ENCODE measurements around the gene DEAF1. TPM values are rescaled to one million over a fixed set of nuclear protein-coding genes. Genes with fewer than 3 reads are reported as not detected.

The DEAF1 gene
- total and polyA plus RNA-seq, 2 experiments from 2014 or later: 88.6 to 90.0 TPM

- no peaks in the 10 kb centered on the region for H3K9me3 ChIP-seq (ENCODE audit: low read depth)
- no peaks in the 10 kb centered on the region for H3K27me3 ChIP-seq
- peaks cover 15% of the 10 kb centered on the region for H3K4me1 ChIP-seq (ENCODE audit: low read depth)
- peak overlapping the region; percentile 22 for H3K27ac ChIP-seq
- DNase-seq (ENCODE audit: low read depth in 1 of 2, low spot score in 1 of 2): no peak
- peak; percentile 13 for TF ChIP-seq CTCF (IDR thresholded peaks at IDR 0.05; ENCODE audit: low read depth, low read length)
- H3K4me3 ChIP-seq: no peak overlapping the region
- peaks cover 48% of the 10 kb centered on the region for H3K36me3 ChIP-seq
Measured at GRCh38 chr11:612201-612960, 82.6 kb downstream of the DEAF1 start.

- TF ChIP-seq CTCF (IDR thresholded peaks at IDR 0.05; ENCODE audit: low read depth, low read length): no peak
- Histone ChIP-seq H3K4me1 (ENCODE audit: low read depth) (peaks cover 14% of the 10 kb centered on the region), H3K4me3 (no peak overlapping the region), H3K27ac (no peak overlapping the region), H3K27me3 (no peaks in the 10 kb centered on the region), H3K9me3 (ENCODE audit: low read depth) (no peaks in the 10 kb centered on the region), H3K36me3 (peaks cover 54% of the 10 kb centered on the region)
- no peak for DNase-seq (ENCODE audit: low read depth in 1 of 2, low spot score in 1 of 2)
Measured at GRCh38 chr11:611001-611996, 83.7 kb downstream of the DEAF1 start.

DNA sequence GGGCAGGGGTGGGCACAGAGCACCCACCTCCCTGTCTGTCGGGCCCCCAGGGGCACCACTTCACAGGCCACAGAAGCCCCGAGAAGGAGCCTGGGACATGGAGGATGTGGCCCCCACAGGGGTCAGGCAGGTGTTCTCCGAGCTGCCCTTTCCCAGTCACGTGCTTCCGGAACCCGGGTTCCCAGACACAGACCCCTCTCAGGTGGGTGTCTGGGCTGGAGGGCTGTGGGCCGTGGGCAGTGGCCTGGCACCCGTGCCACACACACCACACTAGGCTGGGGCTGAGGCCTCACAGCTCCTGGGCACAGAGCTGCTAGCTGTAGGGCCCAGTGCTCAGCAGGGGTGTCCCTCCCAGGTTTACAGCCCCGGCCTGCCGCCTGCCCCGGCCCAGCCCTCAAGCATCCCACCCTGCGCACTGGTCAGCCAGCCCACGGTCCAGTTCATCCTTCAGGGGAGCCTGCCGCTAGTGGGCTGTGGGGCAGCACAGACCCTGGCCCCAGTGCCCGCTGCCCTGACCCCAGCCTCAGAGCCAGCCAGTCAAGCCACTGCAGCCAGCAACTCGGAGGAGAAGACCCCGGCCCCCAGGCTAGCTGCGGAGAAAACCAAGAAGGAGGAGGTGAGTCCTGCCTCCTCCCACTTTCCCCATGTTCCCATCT, 84.7 kb downstream of the DEAF1 start:
- peaks cover 11% of the 10 kb centered on the region for H3K4me1 ChIP-seq (ENCODE audit: low read depth)
- H3K4me3 ChIP-seq: no peak overlapping the region
- H3K36me3 ChIP-seq: peaks cover 64% of the 10 kb centered on the region
- H3K27me3 ChIP-seq: no peaks in the 10 kb centered on the region
- H3K27ac ChIP-seq: no peak overlapping the region
- no peak for TF ChIP-seq CTCF (IDR thresholded peaks at IDR 0.05; ENCODE audit: low read depth, low read length)
- no peak for DNase-seq (ENCODE audit: low read depth in 1 of 2, low spot score in 1 of 2)
- H3K9me3 ChIP-seq (ENCODE audit: low read depth): no peaks in the 10 kb centered on the region

DNA sequence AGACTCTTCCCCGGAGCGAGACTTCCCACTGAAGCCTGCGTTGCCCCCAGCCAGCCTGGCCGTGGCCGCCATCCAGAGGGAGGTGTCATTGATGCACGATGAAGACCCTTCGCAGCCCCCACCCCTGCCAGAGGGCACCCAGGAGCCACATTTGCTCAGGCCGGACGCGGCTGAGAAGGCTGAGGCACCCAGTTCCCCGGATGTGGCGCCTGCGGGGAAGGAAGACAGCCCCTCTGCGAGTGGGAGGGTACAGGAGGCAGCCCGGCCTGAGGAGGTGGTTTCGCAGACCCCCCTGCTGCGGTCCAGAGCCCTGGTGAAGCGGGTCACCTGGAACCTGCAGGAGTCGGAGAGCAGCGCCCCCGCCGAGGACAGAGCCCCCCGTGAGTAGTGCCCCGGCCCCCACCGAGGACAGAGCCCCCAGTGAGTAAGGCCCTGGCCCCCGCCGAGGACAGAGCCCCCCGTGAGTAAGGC, 85.6 kb downstream of the DEAF1 start:
- no peak overlapping the region for H3K27ac ChIP-seq
- DNase-seq (ENCODE audit: low read depth in 1 of 2, low spot score in 1 of 2): no peak
- no peaks in the 10 kb centered on the region for H3K9me3 ChIP-seq (ENCODE audit: low read depth)
- H3K4me1 ChIP-seq (ENCODE audit: low read depth): peaks cover 11% of the 10 kb centered on the region
- no peak for TF ChIP-seq CTCF (IDR thresholded peaks at IDR 0.05; ENCODE audit: low read depth, low read length)
- H3K4me3 ChIP-seq: no peak overlapping the region
- H3K27me3 ChIP-seq: no peaks in the 10 kb centered on the region
- peaks cover 71% of the 10 kb centered on the region for H3K36me3 ChIP-seq

- H3K4me1 ChIP-seq (ENCODE audit: low read depth): peaks cover 11% of the 10 kb centered on the region
- no peak for DNase-seq (ENCODE audit: low read depth in 1 of 2, low spot score in 1 of 2)
- H3K9me3 ChIP-seq (ENCODE audit: low read depth): no peaks in the 10 kb centered on the region
- H3K4me3 ChIP-seq: no peak overlapping the region
- TF ChIP-seq CTCF (IDR thresholded peaks at IDR 0.05; ENCODE audit: low read depth, low read length): no peak
- H3K27ac ChIP-seq: no peak overlapping the region
- peaks cover 73% of the 10 kb centered on the region for H3K36me3 ChIP-seq
- H3K27me3 ChIP-seq: no peaks in the 10 kb centered on the region
Measured at GRCh38 chr11:608791-609251, 86.2 kb downstream of the DEAF1 start.

Data from cardiac muscle cell (in vitro differentiated cells and primary cell).